Neural progenitor cell (in vitro differentiated cells): ENCODE measurements around the gene DHRS1. TPM values are rescaled to one million over a fixed set of nuclear protein-coding genes. Genes with fewer than 3 reads are reported as not detected.

ENCODE experiments used
- DNase-seq: peaks from one replicate; pipeline ENCODE4 v3.0.0-alpha.2; 2016; ENCODE audit warnings: low spot score
- H2AFZ ChIP-seq: fragments of 200-600 bp; sonication (generic); replicated peaks from 2 replicates; pipeline ENCODE4 v1.6.1; 2016; ENCODE audit warnings: antibody characterized with exemption
- H3F3A ChIP-seq: fragments of 200-600 bp; sonication (generic); 2 replicates; pipeline ENCODE4 v1.6.1; 2016; ENCODE audit warnings: antibody characterized with exemption, low read depth
- H3K27ac ChIP-seq: fragments of 200-600 bp; sonication (generic); 2 replicates; pipeline ENCODE4 v1.5.1; 2016; ENCODE audit warnings: mild to moderate bottlenecking
- H3K27me3 ChIP-seq: fragments of 200-600 bp; sonication (generic); 2 replicates; pipeline ENCODE4 v1.6.1; 2016; ENCODE audit warnings: mild to moderate bottlenecking, moderate library complexity
- H3K36me3 ChIP-seq: fragments of 200-600 bp; sonication (generic); 2 replicates; pipeline ENCODE4 v1.5.1; 2016
- H3K4me1 ChIP-seq: fragments of 200-600 bp; sonication (generic); 2 replicates; pipeline ENCODE4 v1.6.1; 2016; ENCODE audit warnings: mixed run types
- H3K4me2 ChIP-seq: fragments of 200-600 bp; sonication (generic); 2 replicates; pipeline ENCODE4 v1.6.1; 2016
- H3K4me3 ChIP-seq: fragments of 200-600 bp; sonication (generic); 2 replicates; pipeline ENCODE4 v1.5.1; 2016
- H3K79me2 ChIP-seq: fragments of 200-600 bp; sonication (generic); 2 replicates; pipeline ENCODE4 v1.6.1; 2016; ENCODE audit warnings: low read depth
- H3K9ac ChIP-seq: fragments of 200-600 bp; sonication (generic); 2 replicates; pipeline ENCODE4 v1.6.1; 2016
- H3K9me3 ChIP-seq: fragments of 200-600 bp; sonication (generic); 2 replicates; pipeline ENCODE4 v1.5.1; 2016; ENCODE audit warnings: low read depth
- H4K20me1 ChIP-seq: fragments of 200-600 bp; sonication (generic); 2 replicates; pipeline ENCODE4 v1.6.1; 2016; ENCODE audit warnings: low read depth
- H3K27ac Mint-ChIP-seq: 3 replicates; pipeline ENCODE4 v1.8.0; 2021; ENCODE audit warnings: mixed read lengths
- H3K27me3 Mint-ChIP-seq: 2 replicates; pipeline ENCODE4 v1.8.0; 2022; ENCODE audit warnings: low read depth, mild to moderate bottlenecking, inconsistent platforms, moderate library complexity, mixed read lengths; ENCODE audit not compliant: insufficient read depth
- H3K36me3 Mint-ChIP-seq: 3 replicates; pipeline ENCODE4 v1.8.0; 2021; ENCODE audit warnings: mixed read lengths
- H3K4me1 Mint-ChIP-seq: 3 replicates; pipeline ENCODE4 v1.8.0; 2021; ENCODE audit warnings: mixed read lengths
- H3K4me3 Mint-ChIP-seq: 3 replicates; pipeline ENCODE4 v1.8.0; 2021; ENCODE audit warnings: mild to moderate bottlenecking, moderate library complexity, mixed read lengths
- H3K9me3 Mint-ChIP-seq: 3 replicates; pipeline ENCODE4 v1.8.0; 2020; ENCODE audit warnings: mixed read lengths
- EZH2 ChIP-seq: fragments of 200-600 bp; sonication (generic); IDR thresholded peaks from 2 replicates; pipeline ENCODE4 v1.6.1; 2017; ENCODE audit warnings: antibody characterized with exemption, mild to moderate bottlenecking, moderate library complexity
- EZH2phosphoT487 ChIP-seq: fragments of 200-600 bp; sonication (generic); IDR thresholded peaks from 2 replicates; pipeline ENCODE4 v1.6.1; 2017; ENCODE audit warnings: antibody characterized with exemption
- total RNA-seq: library from RNA; depleted of rRNA; stranded (reverse); fragments of >200 nt; gene quantifications from 2 replicates; pipeline ENCODE4 v1.2.3, GENCODE V29; 2015; ENCODE audit warnings: low replicate concordance
- TF ChIP-seq, protein P1 (sequence below): fragments of 200-600 bp; sonication (generic); IDR thresholded peaks from 2 replicates; pipeline ENCODE4 v1.5.1; 2017; ENCODE audit warnings: antibody characterized with exemption, mild to moderate bottlenecking

The DHRS1 gene
- total RNA-seq, 1 donor from 2014 or later: 19.7 TPM

DNA sequence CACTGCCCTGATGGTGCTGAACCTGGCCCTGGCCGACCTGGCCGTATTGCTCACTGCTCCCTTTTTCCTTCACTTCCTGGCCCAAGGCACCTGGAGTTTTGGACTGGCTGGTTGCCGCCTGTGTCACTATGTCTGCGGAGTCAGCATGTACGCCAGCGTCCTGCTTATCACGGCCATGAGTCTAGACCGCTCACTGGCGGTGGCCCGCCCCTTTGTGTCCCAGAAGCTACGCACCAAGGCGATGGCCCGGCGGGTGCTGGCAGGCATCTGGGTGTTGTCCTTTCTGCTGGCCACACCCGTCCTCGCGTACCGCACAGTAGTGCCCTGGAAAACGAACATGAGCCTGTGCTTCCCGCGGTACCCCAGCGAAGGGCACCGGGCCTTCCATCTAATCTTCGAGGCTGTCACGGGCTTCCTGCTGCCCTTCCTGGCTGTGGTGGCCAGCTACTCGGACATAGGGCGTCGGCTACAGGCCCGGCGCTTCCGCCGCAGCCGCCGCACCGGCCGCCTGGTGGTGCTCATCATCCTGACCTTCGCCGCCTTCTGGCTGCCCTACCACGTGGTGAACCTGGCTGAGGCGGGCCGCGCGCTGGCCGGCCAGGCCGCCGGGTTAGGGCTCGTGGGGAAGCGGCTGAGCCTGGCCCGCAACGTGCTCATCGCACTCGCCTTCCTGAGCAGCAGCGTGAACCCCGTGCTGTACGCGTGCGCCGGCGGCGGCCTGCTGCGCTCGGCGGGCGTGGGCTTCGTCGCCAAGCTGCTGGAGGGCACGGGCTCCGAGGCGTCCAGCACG lies 16.4 kb upstream of the DHRS1 start:
- Histone ChIP-seq H3K36me3 (no peaks in the 10 kb centered on the region), H3K27me3 (peaks cover 38% of the 10 kb centered on the region), H3K9ac (no peak overlapping the region), H3K4me2 (no peak overlapping the region), H3F3A (no peaks in the 10 kb centered on the region), H3K27ac (no peak overlapping the region), H3K4me1 (no peaks in the 10 kb centered on the region), H3K4me3 (no peak overlapping the region), H3K9me3 (no peaks in the 10 kb centered on the region), H2AFZ (no peak overlapping the region), H3K79me2 (no peaks in the 10 kb centered on the region), H4K20me1 (no peaks in the 10 kb centered on the region)
- TF ChIP-seq EZH2: no peak
- TF ChIP-seq, protein P1, sequence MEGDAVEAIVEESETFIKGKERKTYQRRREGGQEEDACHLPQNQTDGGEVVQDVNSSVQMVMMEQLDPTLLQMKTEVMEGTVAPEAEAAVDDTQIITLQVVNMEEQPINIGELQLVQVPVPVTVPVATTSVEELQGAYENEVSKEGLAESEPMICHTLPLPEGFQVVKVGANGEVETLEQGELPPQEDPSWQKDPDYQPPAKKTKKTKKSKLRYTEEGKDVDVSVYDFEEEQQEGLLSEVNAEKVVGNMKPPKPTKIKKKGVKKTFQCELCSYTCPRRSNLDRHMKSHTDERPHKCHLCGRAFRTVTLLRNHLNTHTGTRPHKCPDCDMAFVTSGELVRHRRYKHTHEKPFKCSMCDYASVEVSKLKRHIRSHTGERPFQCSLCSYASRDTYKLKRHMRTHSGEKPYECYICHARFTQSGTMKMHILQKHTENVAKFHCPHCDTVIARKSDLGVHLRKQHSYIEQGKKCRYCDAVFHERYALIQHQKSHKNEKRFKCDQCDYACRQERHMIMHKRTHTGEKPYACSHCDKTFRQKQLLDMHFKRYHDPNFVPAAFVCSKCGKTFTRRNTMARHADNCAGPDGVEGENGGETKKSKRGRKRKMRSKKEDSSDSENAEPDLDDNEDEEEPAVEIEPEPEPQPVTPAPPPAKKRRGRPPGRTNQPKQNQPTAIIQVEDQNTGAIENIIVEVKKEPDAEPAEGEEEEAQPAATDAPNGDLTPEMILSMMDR: no peak
- TF ChIP-seq EZH2phosphoT487: no peak
- Mint-ChIP-seq H3K9me3 (no peaks in the 10 kb centered on the region), H3K4me3 (no peak overlapping the region), H3K36me3 (no peaks in the 10 kb centered on the region), H3K27ac (no peak overlapping the region), H3K27me3 (peaks cover 5% of the 10 kb centered on the region), H3K4me1 (no peaks in the 10 kb centered on the region)
- no peak for DNase-seq

DNA sequence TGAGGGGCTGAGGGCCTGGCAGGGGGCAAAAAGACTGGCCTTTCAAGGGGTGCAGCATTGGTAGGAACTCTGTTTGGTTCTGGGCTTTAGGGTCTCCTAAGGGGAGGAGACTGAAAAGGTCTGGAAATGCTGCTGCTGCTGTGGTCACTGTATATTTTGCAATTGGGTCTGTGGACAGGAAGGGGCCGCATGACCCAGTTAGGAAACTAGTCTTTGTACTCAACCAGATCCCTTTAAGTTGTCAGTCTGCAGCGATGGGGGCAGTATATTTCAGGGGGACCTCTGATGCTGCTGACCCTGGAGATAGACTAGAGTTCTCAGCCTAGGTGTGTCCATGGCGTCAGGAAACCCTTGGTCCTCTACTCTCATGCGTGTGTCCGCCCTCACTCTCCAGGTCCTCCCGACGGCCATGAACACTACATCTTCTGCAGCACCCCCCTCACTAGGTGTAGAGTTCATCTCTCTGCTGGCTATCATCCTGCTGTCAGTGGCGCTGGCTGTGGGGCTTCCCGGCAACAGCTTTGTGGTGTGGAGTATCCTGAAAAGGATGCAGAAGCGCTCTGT lies 15.7 kb upstream of the DHRS1 start:
- no peaks in the 10 kb centered on the region for H3K79me2 ChIP-seq
- no peaks in the 10 kb centered on the region for H3F3A ChIP-seq
- H3K4me2 ChIP-seq: no peak overlapping the region
- H3K27me3 ChIP-seq: peaks cover 36% of the 10 kb centered on the region
- no peak overlapping the region for H3K27ac Mint-ChIP-seq
- H3K9me3 ChIP-seq: no peaks in the 10 kb centered on the region
- H4K20me1 ChIP-seq: no peaks in the 10 kb centered on the region
- no peak overlapping the region for H2AFZ ChIP-seq
- no peaks in the 10 kb centered on the region for H3K36me3 Mint-ChIP-seq
- TF ChIP-seq, protein P1: no peak
- TF ChIP-seq EZH2 (no peak), EZH2phosphoT487 (no peak)
- H3K9ac ChIP-seq: no peak overlapping the region
- H3K36me3 ChIP-seq: no peaks in the 10 kb centered on the region
- DNase-seq: no peak
- H3K4me3 ChIP-seq: no peak overlapping the region
- no peak overlapping the region for H3K4me3 Mint-ChIP-seq
- no peaks in the 10 kb centered on the region for H3K9me3 Mint-ChIP-seq
- H3K4me1 ChIP-seq: no peaks in the 10 kb centered on the region
- no peaks in the 10 kb centered on the region for H3K4me1 Mint-ChIP-seq
- no peak overlapping the region for H3K27ac ChIP-seq
- H3K27me3 Mint-ChIP-seq: peaks cover 5% of the 10 kb centered on the region

DNA sequence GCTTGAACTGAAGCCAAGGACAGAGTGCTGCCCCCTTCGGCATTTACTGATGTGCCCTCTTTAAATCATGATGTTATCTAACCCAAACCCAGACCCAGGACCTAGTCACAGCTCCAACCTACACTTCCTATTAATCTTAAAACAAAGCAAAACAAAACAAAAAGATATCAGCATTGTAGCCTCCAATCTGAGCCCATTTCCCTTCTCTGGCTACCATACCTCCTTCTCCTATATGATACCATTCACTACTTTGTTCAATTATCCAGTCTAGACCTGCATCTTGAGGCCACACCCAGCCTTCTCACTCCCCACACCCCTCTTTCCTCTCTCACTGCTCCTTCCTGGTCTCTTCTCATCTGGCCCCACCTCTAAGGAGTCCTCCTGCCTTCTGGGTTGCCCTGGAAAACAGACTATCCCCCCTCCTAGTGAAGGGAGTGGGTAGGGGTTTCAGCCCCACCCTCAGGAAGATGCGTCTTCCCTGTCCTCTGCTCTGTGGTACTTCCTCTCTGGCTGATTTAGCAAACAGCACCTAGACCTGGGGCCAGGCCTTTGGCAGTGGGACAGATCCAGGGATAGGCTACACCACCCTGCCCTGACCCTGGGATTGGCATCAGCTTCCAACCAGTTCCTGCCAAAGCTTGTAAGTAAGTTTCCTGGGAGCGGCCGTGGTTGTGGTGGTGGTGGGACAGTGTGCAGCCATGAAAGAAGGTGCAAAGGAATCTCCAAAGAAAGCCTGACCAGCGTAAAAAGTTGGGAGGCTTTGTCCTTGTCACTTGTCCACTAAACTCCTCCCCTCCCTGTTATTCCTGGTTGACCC lies 15.0 kb upstream of the DHRS1 start:
- Mint-ChIP-seq H3K27ac (no peak overlapping the region), H3K9me3 (no peaks in the 10 kb centered on the region), H3K36me3 (peaks cover 2% of the 10 kb centered on the region), H3K27me3 (peaks cover 5% of the 10 kb centered on the region), H3K4me3 (no peak overlapping the region), H3K4me1 (no peaks in the 10 kb centered on the region)
- Histone ChIP-seq H3K4me2 (no peak overlapping the region), H3K27me3 (peaks cover 28% of the 10 kb centered on the region), H3K9ac (no peak overlapping the region), H3K4me1 (no peaks in the 10 kb centered on the region), H3K9me3 (no peaks in the 10 kb centered on the region), H2AFZ (no peak overlapping the region), H3K36me3 (no peaks in the 10 kb centered on the region), H4K20me1 (no peaks in the 10 kb centered on the region), H3F3A (no peaks in the 10 kb centered on the region), H3K4me3 (no peak overlapping the region), H3K79me2 (no peaks in the 10 kb centered on the region), H3K27ac (no peak overlapping the region)
- no peak for DNase-seq
- TF ChIP-seq EZH2 (no peak), EZH2phosphoT487 (no peak)
- TF ChIP-seq, protein P1: no peak
